ENCODE data around the gene PALM3. TPM values are rescaled to one million over a fixed set of nuclear protein-coding genes. Genes with fewer than 3 reads are reported as not detected.
"Not testable (repeated sequence)": the region's sequence is repeated elsewhere in the genome, so short reads cannot be mapped to it uniquely, and the experiment has no call there.

Gene PALM3
- total RNA-seq, 1 experiment from 2014 or later = 21.8 TPM

GRCh38 chr19:14051980-14052379, 9.9 kb downstream of the PALM3 start:
- ChIA-PET CTCF (no interaction called here), POLR2A (ENCODE audit: low non-redundant PET) (no interaction called here)
- BruUV-seq (replicated peaks) = no TSS peak
- Histone ChIP-seq H3K9me3 (ENCODE audit: low read depth, low read length, poor library complexity, severe bottlenecking) (no peaks in the 10 kb centered on the region), H3K27ac (ENCODE audit: low read depth, low read length, poor library complexity, severe bottlenecking) (no peak overlapping the region), H3K4me1 (ENCODE audit: insufficient read depth, low read length, poor library complexity, severe bottlenecking) (no peaks in the 10 kb centered on the region), H3K27me3 (replicated peaks; ENCODE audit: insufficient read depth, low read depth, low read length, poor library complexity) (no peaks in the 10 kb centered on the region), H3K36me3 (ENCODE audit: insufficient read depth, low read length, poor library complexity, severe bottlenecking) (no peaks in the 10 kb centered on the region), H3K4me3 (ENCODE audit: low read depth, low read length, poor library complexity, severe bottlenecking) (no peak overlapping the region)
- TF ChIP-seq CTCF (conservative IDR thresholded peaks at IDR 0.05; ENCODE audit: low read depth, low read length) (no peak), EZH2 (IDR thresholded peaks at IDR 0.05; ENCODE audit: borderline replicate concordance, low read depth, low read length, poor library complexity, severe bottlenecking) (no peak)
- intact Hi-C loops (cut with micrococcal nuclease; ENCODE audit: unreplicated experiment) = no loop called here
- DNase-seq (ENCODE audit: low spot score) = no peak

- H3K9me3 ChIP-seq (ENCODE audit: low read depth, low read length, poor library complexity, severe bottlenecking); DNase-seq (ENCODE audit: low spot score); POLR2A ChIA-PET (ENCODE audit: low non-redundant PET); CTCF ChIA-PET; H3K36me3 ChIP-seq (ENCODE audit: insufficient read depth, low read length, poor library complexity, severe bottlenecking); intact Hi-C loops (cut with micrococcal nuclease; ENCODE audit: unreplicated experiment); BruUV-seq (replicated peaks); H3K4me3 ChIP-seq (ENCODE audit: low read depth, low read length, poor library complexity, severe bottlenecking); H3K27me3 ChIP-seq (replicated peaks; ENCODE audit: insufficient read depth, low read depth, low read length, poor library complexity); H3K4me1 ChIP-seq (ENCODE audit: insufficient read depth, low read length, poor library complexity, severe bottlenecking); H3K27ac ChIP-seq (ENCODE audit: low read depth, low read length, poor library complexity, severe bottlenecking): not testable (repeated sequence)
Observed at GRCh38 chr19:14050961-14051360, 10.9 kb downstream of the PALM3 start.

- CTCF ChIA-PET = interaction anchor here (0.6 kb wide), 1 partner anchor 29 kb away, joined by 4 read pairs; no protein-coding TSS in a partner anchor
- Histone ChIP-seq H3K9me3 (ENCODE audit: low read depth, low read length, poor library complexity, severe bottlenecking) (no peaks in the 10 kb centered on the region), H3K4me3 (ENCODE audit: low read depth, low read length, poor library complexity, severe bottlenecking) (no peak overlapping the region), H3K27ac (ENCODE audit: low read depth, low read length, poor library complexity, severe bottlenecking) (no peak overlapping the region), H3K4me1 (ENCODE audit: insufficient read depth, low read length, poor library complexity, severe bottlenecking) (no peaks in the 10 kb centered on the region), H3K36me3 (ENCODE audit: insufficient read depth, low read length, poor library complexity, severe bottlenecking) (no peaks in the 10 kb centered on the region), H3K27me3 (replicated peaks; ENCODE audit: insufficient read depth, low read depth, low read length, poor library complexity) (no peaks in the 10 kb centered on the region)
- no peak for DNase-seq (ENCODE audit: low spot score)
- TF ChIP-seq EZH2 (IDR thresholded peaks at IDR 0.05; ENCODE audit: borderline replicate concordance, low read depth, low read length, poor library complexity, severe bottlenecking) (no peak), CTCF (conservative IDR thresholded peaks at IDR 0.05; ENCODE audit: low read depth, low read length) (no peak)
- BruUV-seq (replicated peaks) = no TSS peak
- POLR2A ChIA-PET (ENCODE audit: low non-redundant PET) = no interaction called here
- intact Hi-C loops (cut with micrococcal nuclease; ENCODE audit: unreplicated experiment) = no loop called here
Observed at GRCh38 chr19:14050512-14050911, 11.4 kb downstream of the PALM3 start.

DNA sequence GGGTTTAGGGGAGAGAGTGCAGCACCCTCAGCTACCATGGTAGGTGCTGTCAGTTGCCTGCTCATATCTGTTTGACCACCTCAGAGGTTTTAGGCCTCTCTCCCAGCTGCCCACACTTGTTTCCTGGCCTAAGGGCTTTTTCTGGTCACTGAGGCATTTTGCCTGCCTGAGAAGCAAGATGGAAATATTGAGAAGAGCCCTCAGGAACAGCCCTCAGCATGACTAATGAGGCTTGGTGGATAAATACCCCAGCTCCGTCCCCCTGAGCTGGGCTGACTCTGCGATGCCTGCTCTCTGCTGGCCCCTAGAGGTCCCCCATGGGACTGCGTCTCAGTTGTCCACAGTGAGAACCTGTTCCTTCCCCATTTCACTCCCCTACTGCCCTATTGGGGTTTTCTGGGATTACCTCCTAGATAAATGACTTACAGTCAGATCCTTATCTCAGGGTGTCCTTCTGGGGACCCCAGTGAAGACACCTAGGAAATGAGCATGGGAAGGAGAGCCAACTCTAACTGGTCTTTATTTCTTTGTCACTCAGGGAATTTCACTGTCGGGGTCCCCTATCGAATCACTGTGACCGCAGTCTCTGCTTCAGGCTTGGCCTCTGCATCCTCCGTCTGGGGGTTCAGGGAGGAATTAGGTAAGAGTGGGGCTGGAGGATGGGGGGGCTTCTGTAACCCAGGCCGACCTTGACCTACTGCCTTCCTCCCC, 13.3 kb downstream of the PALM3 start:
- Histone ChIP-seq H3K27me3 (replicated peaks; ENCODE audit: insufficient read depth, low read depth, low read length, poor library complexity) (no peaks in the 10 kb centered on the region), H3K4me1 (ENCODE audit: insufficient read depth, low read length, poor library complexity, severe bottlenecking) (no peaks in the 10 kb centered on the region), H3K36me3 (ENCODE audit: insufficient read depth, low read length, poor library complexity, severe bottlenecking) (no peaks in the 10 kb centered on the region), H3K4me3 (ENCODE audit: low read depth, low read length, poor library complexity, severe bottlenecking) (no peak overlapping the region), H3K9me3 (ENCODE audit: low read depth, low read length, poor library complexity, severe bottlenecking) (no peaks in the 10 kb centered on the region), H3K27ac (ENCODE audit: low read depth, low read length, poor library complexity, severe bottlenecking) (no peak overlapping the region)
- ChIA-PET CTCF (interaction anchor here (1.0 to 1.4 kb wide), 2 partner anchors 10 to 17 kb away, joined by 3 to 7 read pairs; partner anchors contain the start of gene IL27RA), POLR2A (ENCODE audit: low non-redundant PET) (no interaction called here)
- BruUV-seq (replicated peaks) = no TSS peak
- TF ChIP-seq CTCF (conservative IDR thresholded peaks at IDR 0.05; ENCODE audit: low read depth, low read length) = peak; percentile 86
- TF ChIP-seq EZH2 (IDR thresholded peaks at IDR 0.05; ENCODE audit: borderline replicate concordance, low read depth, low read length, poor library complexity, severe bottlenecking) = no peak
- DNase-seq (ENCODE audit: low spot score) = peak; percentile 68
- intact Hi-C loops (cut with micrococcal nuclease; ENCODE audit: unreplicated experiment) = no loop called here

DNA sequence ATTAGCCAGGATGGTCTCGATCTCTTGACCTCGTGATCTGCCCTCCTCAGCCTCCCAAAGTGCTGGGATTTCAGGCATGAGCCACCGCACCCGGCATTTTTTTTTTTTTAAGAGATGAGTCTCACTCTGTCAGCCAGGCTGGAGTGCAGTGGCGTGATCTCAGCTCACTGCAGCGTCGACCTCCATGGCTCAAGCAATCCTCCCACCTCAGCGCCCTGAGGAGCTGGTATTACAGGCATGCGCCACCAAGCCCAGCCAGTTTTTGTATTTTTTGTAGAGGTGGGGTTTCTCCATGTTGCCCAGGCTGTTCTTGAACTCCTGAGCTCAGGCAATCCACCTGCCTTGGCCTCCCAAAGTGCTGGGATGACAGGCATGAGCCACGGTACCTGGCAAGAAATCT, 14.0 kb downstream of the PALM3 start:
- BruUV-seq (replicated peaks); H3K36me3 ChIP-seq (ENCODE audit: insufficient read depth, low read length, poor library complexity, severe bottlenecking); H3K9me3 ChIP-seq (ENCODE audit: low read depth, low read length, poor library complexity, severe bottlenecking); H3K27me3 ChIP-seq (replicated peaks; ENCODE audit: insufficient read depth, low read depth, low read length, poor library complexity); H3K4me1 ChIP-seq (ENCODE audit: insufficient read depth, low read length, poor library complexity, severe bottlenecking); POLR2A ChIA-PET (ENCODE audit: low non-redundant PET); H3K27ac ChIP-seq (ENCODE audit: low read depth, low read length, poor library complexity, severe bottlenecking); H3K4me3 ChIP-seq (ENCODE audit: low read depth, low read length, poor library complexity, severe bottlenecking); DNase-seq (ENCODE audit: low spot score); intact Hi-C loops (cut with micrococcal nuclease; ENCODE audit: unreplicated experiment): not testable (repeated sequence)
- CTCF ChIA-PET = interaction anchor here (1.0 to 1.4 kb wide), 2 partner anchors 11 to 16 kb away, joined by 3 to 7 read pairs; partner anchors contain the start of gene IL27RA
